GM21717 (cell line): ENCODE results near the gene ZCCHC24.

Source experiments
- ATAC-seq: cut with Tn5 transposase; IDR thresholded peaks from one replicate; pipeline ENCODE4 v1.9.1; 2021; ENCODE audit warnings: mild to moderate bottlenecking, moderate library complexity; ENCODE audit not compliant: unreplicated experiment

The ZCCHC24 gene

GRCh38 chr10:79374312-79375191 is 70.9 kb downstream of the ZCCHC24 start:
- ATAC-seq = no peak

GRCh38 chr10:79372871-79373270 is 72.6 kb downstream of the ZCCHC24 start:
- no peak for ATAC-seq

GRCh38 chr10:79367426-79368189 is 77.8 kb downstream of the ZCCHC24 start:
- ATAC-seq = no peak

GRCh38 chr10:79361726-79362397 is 83.6 kb downstream of the ZCCHC24 start:
- no peak for ATAC-seq

GRCh38 chr10:79360499-79361342 is 84.7 kb downstream of the ZCCHC24 start:
- ATAC-seq = no peak

- ATAC-seq = no peak
Observed at GRCh38 chr10:79359816-79360498, 85.5 kb downstream of the ZCCHC24 start.

- no peak for ATAC-seq
Observed at GRCh38 chr10:79358811-79359210, 86.6 kb downstream of the ZCCHC24 start.

- ATAC-seq = no peak
Observed at GRCh38 chr10:79357180-79357579, 88.2 kb downstream of the ZCCHC24 start.

GRCh38 chr10:79356104-79356503 is 89.3 kb downstream of the ZCCHC24 start:
- no peak for ATAC-seq

GRCh38 chr10:79355420-79356017 is 89.9 kb downstream of the ZCCHC24 start:
- ATAC-seq = no peak

- ATAC-seq = no peak
Observed at GRCh38 chr10:79354615-79355014, 90.8 kb downstream of the ZCCHC24 start.

- no peak for ATAC-seq
Observed at GRCh38 chr10:79354141-79354540, 91.3 kb downstream of the ZCCHC24 start.

- no peak for ATAC-seq
Observed at GRCh38 chr10:79353726-79354125, 91.7 kb downstream of the ZCCHC24 start.

GRCh38 chr10:79353000-79353406 is 92.4 kb downstream of the ZCCHC24 start:
- ATAC-seq = no peak

GRCh38 chr10:79352035-79352877 is 93.2 kb downstream of the ZCCHC24 start:
- no peak for ATAC-seq

GRCh38 chr10:79351332-79351731 is 94.1 kb downstream of the ZCCHC24 start:
- no peak for ATAC-seq

- ATAC-seq = no peak
Observed at GRCh38 chr10:79350407-79351154, 94.8 kb downstream of the ZCCHC24 start.
